MM.1S (cell line): ENCODE data around the gene BAG3.

ENCODE experiments used
- DNase-seq: peaks from one replicate; pipeline ENCODE4 v3.0.0-alpha.2; 2015
- H2AFZ ChIP-seq: fragments of 300-600 bp; sonication (generic); 2 replicates; pipeline ENCODE4 v1.6.0; 2016; ENCODE audit warnings: antibody characterized with exemption, low read length
- H3F3A ChIP-seq: fragments of 300-600 bp; sonication (generic); 2 replicates; pipeline ENCODE4 v1.6.1; 2016; ENCODE audit warnings: mild to moderate bottlenecking, antibody characterized with exemption, low read length, moderate library complexity, mixed read lengths; ENCODE audit not compliant: insufficient read depth
- H3K27ac ChIP-seq: fragments of 300-600 bp; sonication (generic); 2 replicates; pipeline ENCODE4 v1.5.1; 2016; ENCODE audit warnings: mild to moderate bottlenecking, low read length
- H3K27me3 ChIP-seq: fragments of 300-600 bp; sonication (generic); replicated peaks from 2 replicates; pipeline ENCODE4 v1.6.0; 2016; ENCODE audit warnings: low read length; ENCODE audit not compliant: insufficient read depth
- H3K36me3 ChIP-seq: fragments of 300-600 bp; sonication (generic); replicated peaks from 2 replicates; pipeline ENCODE4 v1.6.1; 2016; ENCODE audit warnings: mild to moderate bottlenecking, low read length, mixed read lengths; ENCODE audit not compliant: insufficient read depth
- H3K4me1 ChIP-seq: fragments of 300-600 bp; sonication (generic); 2 replicates; pipeline ENCODE4 v1.6.1; 2016; ENCODE audit warnings: low read length, mixed read lengths
- H3K4me2 ChIP-seq: fragments of 300-600 bp; sonication (generic); 2 replicates; pipeline ENCODE4 v1.6.0; 2016; ENCODE audit warnings: low read depth, low read length
- H3K4me3 ChIP-seq: fragments of 300-600 bp; sonication (generic); 2 replicates; pipeline ENCODE4 v1.5.1; 2016; ENCODE audit warnings: low read length, mixed read lengths
- H3K79me2 ChIP-seq: fragments of 300-600 bp; sonication (generic); 2 replicates; pipeline ENCODE4 v1.6.1; 2016; ENCODE audit warnings: mixed run types, low read length, mixed read lengths
- H3K9ac ChIP-seq: fragments of 300-600 bp; sonication (generic); 2 replicates; pipeline ENCODE4 v1.6.1; 2016; ENCODE audit warnings: low read length, mixed read lengths
- H3K9me2 ChIP-seq: fragments of 300-600 bp; sonication (generic); replicated peaks from 2 replicates; pipeline ENCODE4 v1.6.1; 2016; ENCODE audit warnings: mild to moderate bottlenecking, low read length, mixed read lengths; ENCODE audit not compliant: insufficient read depth
- H3K9me3 ChIP-seq: fragments of 300-600 bp; sonication (generic); replicated peaks from 2 replicates; pipeline ENCODE4 v1.6.1; 2016; ENCODE audit warnings: mild to moderate bottlenecking, low read length, mixed read lengths; ENCODE audit not compliant: insufficient read depth
- H4K20me1 ChIP-seq: fragments of 300-600 bp; sonication (generic); 2 replicates; pipeline ENCODE4 v1.6.1; 2016; ENCODE audit warnings: mild to moderate bottlenecking, low read length, moderate library complexity, mixed read lengths; ENCODE audit not compliant: insufficient read depth
- EZH2 ChIP-seq: fragments of 300-600 bp; sonication (generic); optimal IDR thresholded peaks from 2 replicates; pipeline ENCODE3; 2017; ENCODE audit warnings: low read depth, mild to moderate bottlenecking, antibody characterized with exemption, low read length, mixed read lengths
- EZH2phosphoT487 ChIP-seq: fragments of 300-600 bp; sonication (generic); IDR thresholded peaks from 2 replicates; pipeline ENCODE4 v1.6.1; 2018; ENCODE audit warnings: antibody characterized with exemption, low read length
- TF ChIP-seq, protein P1 (sequence below): fragments of 300-600 bp; sonication (generic); IDR thresholded peaks from 2 replicates; pipeline ENCODE4 v1.5.1; 2016; ENCODE audit warnings: antibody characterized with exemption, low read length, mixed read lengths

The BAG3 gene

GRCh38 chr10:119638982-119639381 is 12.2 kb upstream of the BAG3 start:
- H3K9me2 ChIP-seq = no peaks in the 10 kb centered on the region
- TF ChIP-seq EZH2 (no peak), EZH2phosphoT487 (no peak)
- TF ChIP-seq, protein P1, sequence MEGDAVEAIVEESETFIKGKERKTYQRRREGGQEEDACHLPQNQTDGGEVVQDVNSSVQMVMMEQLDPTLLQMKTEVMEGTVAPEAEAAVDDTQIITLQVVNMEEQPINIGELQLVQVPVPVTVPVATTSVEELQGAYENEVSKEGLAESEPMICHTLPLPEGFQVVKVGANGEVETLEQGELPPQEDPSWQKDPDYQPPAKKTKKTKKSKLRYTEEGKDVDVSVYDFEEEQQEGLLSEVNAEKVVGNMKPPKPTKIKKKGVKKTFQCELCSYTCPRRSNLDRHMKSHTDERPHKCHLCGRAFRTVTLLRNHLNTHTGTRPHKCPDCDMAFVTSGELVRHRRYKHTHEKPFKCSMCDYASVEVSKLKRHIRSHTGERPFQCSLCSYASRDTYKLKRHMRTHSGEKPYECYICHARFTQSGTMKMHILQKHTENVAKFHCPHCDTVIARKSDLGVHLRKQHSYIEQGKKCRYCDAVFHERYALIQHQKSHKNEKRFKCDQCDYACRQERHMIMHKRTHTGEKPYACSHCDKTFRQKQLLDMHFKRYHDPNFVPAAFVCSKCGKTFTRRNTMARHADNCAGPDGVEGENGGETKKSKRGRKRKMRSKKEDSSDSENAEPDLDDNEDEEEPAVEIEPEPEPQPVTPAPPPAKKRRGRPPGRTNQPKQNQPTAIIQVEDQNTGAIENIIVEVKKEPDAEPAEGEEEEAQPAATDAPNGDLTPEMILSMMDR = no peak

DNA sequence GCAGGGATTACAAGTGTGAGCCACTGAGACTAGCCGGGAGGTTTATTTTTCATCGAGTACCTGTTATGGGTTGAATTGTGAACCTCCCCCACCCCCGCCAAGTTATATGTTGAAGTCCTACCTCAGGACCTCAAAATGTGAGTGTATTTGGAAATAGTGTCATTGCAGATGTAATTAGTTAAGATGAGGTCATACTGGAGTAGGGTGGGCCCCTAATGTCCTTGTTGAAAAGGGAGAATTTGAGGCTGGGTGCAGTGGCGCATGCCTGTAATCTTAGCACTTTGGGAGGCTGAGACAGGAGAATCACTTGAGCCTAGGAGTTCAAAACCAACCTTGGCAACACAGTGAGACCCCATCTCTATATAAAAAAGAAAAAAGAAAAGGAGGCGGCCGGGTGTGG is 10.8 kb upstream of the BAG3 start:
- no peak overlapping the region for H3K27ac ChIP-seq
- no peaks in the 10 kb centered on the region for H3K36me3 ChIP-seq
- no peaks in the 10 kb centered on the region for H3F3A ChIP-seq
- H3K4me2 ChIP-seq = no peak overlapping the region
- no peak for DNase-seq
- H3K9me3 ChIP-seq = no peaks in the 10 kb centered on the region
- no peak overlapping the region for H3K9ac ChIP-seq
- H3K27me3 ChIP-seq = no peaks in the 10 kb centered on the region
- no peaks in the 10 kb centered on the region for H4K20me1 ChIP-seq
- no peaks in the 10 kb centered on the region for H3K79me2 ChIP-seq
- no peaks in the 10 kb centered on the region for H3K9me2 ChIP-seq
- TF ChIP-seq, protein P1 = no peak
- TF ChIP-seq EZH2phosphoT487 = no peak
- peaks cover 5% of the 10 kb centered on the region for H3K4me1 ChIP-seq
- no peak overlapping the region for H2AFZ ChIP-seq
- no peak overlapping the region for H3K4me3 ChIP-seq

More at GRCh38 chr10:119638982-119639381, 12.2 kb upstream of the BAG3 start:
- Histone ChIP-seq H4K20me1 (no peaks in the 10 kb centered on the region), H3K4me1 (peaks cover 5% of the 10 kb centered on the region), H3K9ac (no peak overlapping the region), H3K27ac (no peak overlapping the region), H3K4me3 (no peak overlapping the region), H2AFZ (no peak overlapping the region), H3K9me3 (no peaks in the 10 kb centered on the region), H3K4me2 (no peak overlapping the region), H3K36me3 (no peaks in the 10 kb centered on the region), H3K79me2 (no peaks in the 10 kb centered on the region), H3F3A (no peaks in the 10 kb centered on the region), H3K27me3 (no peaks in the 10 kb centered on the region)
- DNase-seq = no peak

GRCh38 chr10:119640875-119641526 is 10.2 kb upstream of the BAG3 start:
- no peak overlapping the region for H3K9ac ChIP-seq
- H3K36me3 ChIP-seq = no peaks in the 10 kb centered on the region
- no peaks in the 10 kb centered on the region for H3K79me2 ChIP-seq
- no peaks in the 10 kb centered on the region for H3K9me3 ChIP-seq
- H3K4me3 ChIP-seq = no peak overlapping the region
- TF ChIP-seq, protein P1 = no peak
- no peaks in the 10 kb centered on the region for H4K20me1 ChIP-seq
- H3F3A ChIP-seq = no peaks in the 10 kb centered on the region
- no peaks in the 10 kb centered on the region for H3K9me2 ChIP-seq
- peak overlapping the region; percentile 70 for H2AFZ ChIP-seq
- H3K4me1 ChIP-seq = peaks cover 5% of the 10 kb centered on the region
- peak overlapping the region; percentile 23; the same call in 1 of the 2 replicates for H3K4me2 ChIP-seq
- DNase-seq = peak; percentile 14
- H3K27ac ChIP-seq = no peak overlapping the region
- no peaks in the 10 kb centered on the region for H3K27me3 ChIP-seq
